GM19395 (cell line): Measurements from ENCODE around the gene COMT.

ENCODE experiments used
- ATAC-seq: cut with Tn5 transposase; IDR thresholded peaks from one replicate; pipeline ENCODE4 v1.9.1; 2021; ENCODE audit warnings: mild to moderate bottlenecking, moderate library complexity; ENCODE audit not compliant: unreplicated experiment

COMT gene

GRCh38 chr22:19968450-19968891 lies 26.9 kb downstream of the COMT start:
- no peak for ATAC-seq

- ATAC-seq, result no peak
These were observed 27.8 kb downstream of the COMT start for GRCh38 chr22:19969141-19969928.

- no peak for ATAC-seq
These were observed 28.5 kb downstream of the COMT start for GRCh38 chr22:19970031-19970478.

- ATAC-seq, result no peak
These were observed 29.1 kb downstream of the COMT start for GRCh38 chr22:19970479-19971275.

GRCh38 chr22:19971276-19972124 lies 29.9 kb downstream of the COMT start:
- ATAC-seq, result no peak

GRCh38 chr22:19972251-19972650 lies 30.7 kb downstream of the COMT start:
- no peak for ATAC-seq

GRCh38 chr22:19972652-19973550 lies 31.3 kb downstream of the COMT start:
- no peak for ATAC-seq

GRCh38 chr22:19973551-19974267 lies 32.1 kb downstream of the COMT start:
- ATAC-seq, result no peak

GRCh38 chr22:19974268-19974861 lies 32.8 kb downstream of the COMT start:
- ATAC-seq, result no peak

GRCh38 chr22:19974935-19975706 lies 33.5 kb downstream of the COMT start:
- no peak for ATAC-seq

- no peak for ATAC-seq
These were observed 34.1 kb downstream of the COMT start for GRCh38 chr22:19975707-19976035.

GRCh38 chr22:19976671-19977070 lies 35.1 kb downstream of the COMT start:
- no peak for ATAC-seq

GRCh38 chr22:19977296-19978243 lies 36.0 kb downstream of the COMT start:
- no peak for ATAC-seq

GRCh38 chr22:19978748-19979147 lies 37.2 kb downstream of the COMT start:
- no peak for ATAC-seq

- ATAC-seq, result no peak
These were observed 38.3 kb downstream of the COMT start for GRCh38 chr22:19979712-19980493.

GRCh38 chr22:19980766-19981165 lies 39.2 kb downstream of the COMT start:
- no peak for ATAC-seq
